ENCODE measurements around the gene TUBGCP6. TPM values are rescaled to one million over a fixed set of nuclear protein-coding genes. Genes with fewer than 3 reads are reported as not detected.

The TUBGCP6 gene
- total and polyA plus RNA-seq, 11 donors: 11.6 to 28.8 (median 17.7) TPM

- TF ChIP-seq POLR2A (IDR thresholded peaks at IDR 0.05): no peak
- no peak for TF ChIP-seq CTCF (IDR thresholded peaks at IDR 0.05)
- Histone ChIP-seq H3K4me3 (no peak overlapping the region), H3K4me1 (peaks cover 0 to 13% (median 0%) of the 10 kb centered on the region in 12 donors), H3K27me3 (peaks cover 6 to 75% (median 18%) of the 10 kb centered on the region in 9 donors), H3K36me3 (no peaks in the 10 kb centered on the region), H3K9me3 (no peaks in the 10 kb centered on the region), H3K27ac (no peak overlapping the region)
- 86 to 93% (median 88%) methylated on average over 3 to 6 of the region's 6 CpGs for WGBS, 4 donors
- DNase-seq: peak in 1 of 5 donors; percentile 23
- no peak for ATAC-seq
- intact Hi-C loops (cut with DNase I): no loop called here
Measured at GRCh38 chr22:50175191-50175461, 69.7 kb downstream of the TUBGCP6 start.

GRCh38 chr22:50174382-50175190 lies 70.2 kb downstream of the TUBGCP6 start:
- TF ChIP-seq POLR2A (IDR thresholded peaks at IDR 0.05): no peak
- Histone ChIP-seq H3K27ac (no peak overlapping the region), H3K9me3 (no peaks in the 10 kb centered on the region), H3K4me3 (no peak overlapping the region), H3K36me3 (no peaks in the 10 kb centered on the region), H3K4me1 (peaks cover 0 to 18% (median 0%) of the 10 kb centered on the region in 12 donors), H3K27me3 (peaks cover 10 to 74% (median 24%) of the 10 kb centered on the region in 9 donors)
- ATAC-seq (no peak), DNase-seq (peak in 2 of 5 donors; percentile 26 to 56)
- intact Hi-C loops (cut with DNase I): no loop called here
- 84 to 96% (median 88%) methylated on average over 16 to 27 of the region's 27 CpGs for WGBS, 4 donors

GRCh38 chr22:50173983-50174355 lies 70.9 kb downstream of the TUBGCP6 start:
- no peaks in the 10 kb centered on the region for H3K36me3 ChIP-seq
- ATAC-seq (no peak), DNase-seq (peak in 1 of 5 donors; percentile 48)
- no peaks in the 10 kb centered on the region for H3K9me3 ChIP-seq
- WGBS, 4 donors: 88 to 95% (median 94%) methylated on average over 5 to 6 of the region's 6 CpGs
- peaks cover 0 to 23% (median 0%) of the 10 kb centered on the region in 12 donors for H3K4me1 ChIP-seq
- H3K27ac ChIP-seq: no peak overlapping the region
- peaks cover 10 to 77% (median 28%) of the 10 kb centered on the region in 9 donors for H3K27me3 ChIP-seq
- H3K4me3 ChIP-seq: no peak overlapping the region
- intact Hi-C loops (cut with DNase I): no loop called here
- no peak for TF ChIP-seq CTCF (IDR thresholded peaks at IDR 0.05)
- TF ChIP-seq POLR2A (IDR thresholded peaks at IDR 0.05): no peak

GRCh38 chr22:50173311-50173982 lies 71.4 kb downstream of the TUBGCP6 start:
- DNase-seq (peak in 2 of 5 donors; percentile 25 to 50), ATAC-seq (no peak)
- peaks cover 0 to 23% (median 0%) of the 10 kb centered on the region in 12 donors for H3K4me1 ChIP-seq
- TF ChIP-seq CTCF (IDR thresholded peaks at IDR 0.05) (no peak), POLR2A (IDR thresholded peaks at IDR 0.05) (no peak)
- H3K9me3 ChIP-seq: no peaks in the 10 kb centered on the region
- no peaks in the 10 kb centered on the region for H3K36me3 ChIP-seq
- WGBS, 4 donors: 79 to 83% (median 81%) methylated on average over 26 of the region's 26 CpGs
- intact Hi-C loops (cut with DNase I): no loop called here
- no peak overlapping the region for H3K4me3 ChIP-seq
- H3K27ac ChIP-seq: no peak overlapping the region
- peaks cover 10 to 74% (median 26%) of the 10 kb centered on the region in 9 donors for H3K27me3 ChIP-seq

All from heart left ventricle (tissue), 16 donors.